Head of caudate nucleus (tissue), 42 donors: ENCODE results near the gene BRD2.

Experiments used
- DNase-seq, 42 donors: peaks; one replicate each; pipeline versions ENCODE4 v3.0.0 to v3.0.0-alpha.2; 2020 to 2021; ENCODE audit warnings: mixed read lengths in 7 of 42
- intact Hi-C: fragments of 100-400 bp; cut with DNase I; formaldehyde crosslinking; loops from one replicate; pipeline ENCODE4 v1.15.0; 2022

BRD2 gene

GRCh38 chr6:32969685-32970412 is 1.5 kb downstream of the BRD2 start:
- intact Hi-C loops: loop anchor here (10.0 kb wide), 1 partner anchor 235 kb away; the partner anchor contains the start of genes HSD17B8, RING1, RXRB and SLC39A7
- peak; percentile 48 to 88 (median 71) for DNase-seq

GRCh38 chr6:32970413-32971241 is 2.2 kb downstream of the BRD2 start:
- intact Hi-C loops: loop anchor here (10.0 kb wide), 1 partner anchor 234 kb away; the partner anchor contains the start of genes HSD17B8, RING1, RXRB and SLC39A7
- DNase-seq: peak; percentile 61 to 92 (median 80)

- DNase-seq: no peak
- intact Hi-C loops: loop anchor here (10.0 kb wide), 1 partner anchor 234 kb away; the partner anchor contains the start of genes HSD17B8, RING1, RXRB and SLC39A7
Observed at GRCh38 chr6:32971242-32971580, 2.8 kb downstream of the BRD2 start.

- peak; percentile 98 to 100 (median 99) for DNase-seq
- intact Hi-C loops: loop anchor here (10.0 kb wide), 1 partner anchor 233 kb away; the partner anchor contains the start of genes HSD17B8, RING1, RXRB and SLC39A7
Observed at GRCh38 chr6:32971581-32972352, 3.4 kb downstream of the BRD2 start.

GRCh38 chr6:32972353-32973143 is 4.2 kb downstream of the BRD2 start:
- peak in 38 of 42 donors; percentile 27 to 75 (median 48) for DNase-seq
- intact Hi-C loops: loop anchor here (10.0 kb wide), 1 partner anchor 232 kb away; the partner anchor contains the start of genes HSD17B8, RING1, RXRB and SLC39A7

GRCh38 chr6:32973144-32974015 is 5.0 kb downstream of the BRD2 start:
- intact Hi-C loops: loop anchor here (10.0 kb wide), 1 partner anchor 231 kb away; the partner anchor contains the start of genes HSD17B8, RING1, RXRB and SLC39A7
- peak in 10 of 42 donors; percentile 16 to 52 (median 29) for DNase-seq

GRCh38 chr6:32974016-32974333 is 5.6 kb downstream of the BRD2 start:
- peak in 1 of 42 donors; percentile 38 for DNase-seq
- intact Hi-C loops: loop anchor here (10.0 kb wide), 1 partner anchor 231 kb away; the partner anchor contains the start of genes HSD17B8, RING1, RXRB and SLC39A7

- intact Hi-C loops: loop anchor here (10.0 kb wide), 1 partner anchor 230 kb away; the partner anchor contains the start of genes HSD17B8, RING1, RXRB and SLC39A7
- no peak for DNase-seq
Observed at GRCh38 chr6:32974541-32975308, 6.3 kb downstream of the BRD2 start.

GRCh38 chr6:32975886-32976285 is 7.5 kb downstream of the BRD2 start:
- DNase-seq: no peak
- intact Hi-C loops: loop anchor here (10.0 kb wide), 1 partner anchor 229 kb away; the partner anchor contains the start of genes HSD17B8, RING1, RXRB and SLC39A7

- DNase-seq: no peak
- intact Hi-C loops: loop anchor here (10.0 kb wide), 1 partner anchor 228 kb away; the partner anchor contains the start of genes HSD17B8, RING1, RXRB and SLC39A7
Observed at GRCh38 chr6:32976334-32977069, 8.1 kb downstream of the BRD2 start.

GRCh38 chr6:32977272-32977952 is 9.0 kb downstream of the BRD2 start:
- no peak for DNase-seq
- intact Hi-C loops: loop anchor here (10.0 kb wide), 1 partner anchor 227 kb away; the partner anchor contains the start of genes HSD17B8, RING1, RXRB and SLC39A7

- no peak for DNase-seq
- intact Hi-C loops: loop anchor here (10.0 kb wide), 1 partner anchor 227 kb away; the partner anchor contains the start of genes HSD17B8, RING1, RXRB and SLC39A7
Observed at GRCh38 chr6:32977953-32978324, 9.5 kb downstream of the BRD2 start.

GRCh38 chr6:32979720-32980487 is 11.5 kb downstream of the BRD2 start:
- no peak for DNase-seq
- intact Hi-C loops: loop anchor here (5.0 to 10.0 kb wide), 2 partner anchors 48 to 225 kb away; partner anchors contain the start of genes HSD17B8, RING1, RXRB and SLC39A7
